T follicular helper cell (primary cell): ENCODE measurements around the gene ANP32B.

Source experiments
- DNase-seq: peaks from one replicate; pipeline ENCODE4 v3.0.0-alpha.2; 2020; ENCODE audit warnings: low read depth

The ANP32B gene

DNA sequence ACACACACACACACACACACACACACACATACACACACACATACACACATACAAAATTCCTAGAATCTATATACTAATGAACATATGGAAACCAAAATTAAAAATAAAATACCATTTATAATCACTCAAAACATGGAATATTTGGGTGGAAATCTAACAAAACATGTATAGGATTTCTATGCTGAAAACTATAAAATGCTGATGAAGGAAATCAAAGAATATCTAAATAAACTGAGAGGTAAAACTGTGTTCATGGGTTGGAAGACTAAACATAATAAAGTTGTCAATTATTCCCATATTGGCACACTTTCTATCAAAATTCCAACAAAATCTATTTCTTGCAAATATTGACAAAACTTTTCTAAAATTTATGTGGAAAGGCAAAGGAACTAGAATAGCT, 48.0 kb downstream of the ANP32B start:
- DNase-seq, result no peak

DNA sequence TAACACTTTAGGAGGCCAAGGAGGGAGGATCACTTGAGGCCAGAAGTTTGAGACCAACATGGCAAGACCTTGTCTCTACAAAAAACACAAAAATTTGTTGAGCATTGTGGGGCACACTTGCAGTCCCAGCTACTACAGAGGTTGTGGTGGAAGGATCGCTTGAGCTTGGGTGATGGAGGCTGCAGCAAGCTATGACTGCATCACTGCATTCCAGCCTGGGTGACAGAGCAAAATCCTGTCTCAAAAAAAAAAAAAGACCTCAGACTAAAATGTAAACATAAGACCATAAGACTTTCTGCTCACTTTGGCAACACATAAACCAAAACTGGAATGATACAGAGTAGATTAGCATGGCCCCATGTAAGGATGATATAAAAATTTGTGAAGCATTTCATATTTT, 48.8 kb downstream of the ANP32B start:
- no peak for DNase-seq

DNA sequence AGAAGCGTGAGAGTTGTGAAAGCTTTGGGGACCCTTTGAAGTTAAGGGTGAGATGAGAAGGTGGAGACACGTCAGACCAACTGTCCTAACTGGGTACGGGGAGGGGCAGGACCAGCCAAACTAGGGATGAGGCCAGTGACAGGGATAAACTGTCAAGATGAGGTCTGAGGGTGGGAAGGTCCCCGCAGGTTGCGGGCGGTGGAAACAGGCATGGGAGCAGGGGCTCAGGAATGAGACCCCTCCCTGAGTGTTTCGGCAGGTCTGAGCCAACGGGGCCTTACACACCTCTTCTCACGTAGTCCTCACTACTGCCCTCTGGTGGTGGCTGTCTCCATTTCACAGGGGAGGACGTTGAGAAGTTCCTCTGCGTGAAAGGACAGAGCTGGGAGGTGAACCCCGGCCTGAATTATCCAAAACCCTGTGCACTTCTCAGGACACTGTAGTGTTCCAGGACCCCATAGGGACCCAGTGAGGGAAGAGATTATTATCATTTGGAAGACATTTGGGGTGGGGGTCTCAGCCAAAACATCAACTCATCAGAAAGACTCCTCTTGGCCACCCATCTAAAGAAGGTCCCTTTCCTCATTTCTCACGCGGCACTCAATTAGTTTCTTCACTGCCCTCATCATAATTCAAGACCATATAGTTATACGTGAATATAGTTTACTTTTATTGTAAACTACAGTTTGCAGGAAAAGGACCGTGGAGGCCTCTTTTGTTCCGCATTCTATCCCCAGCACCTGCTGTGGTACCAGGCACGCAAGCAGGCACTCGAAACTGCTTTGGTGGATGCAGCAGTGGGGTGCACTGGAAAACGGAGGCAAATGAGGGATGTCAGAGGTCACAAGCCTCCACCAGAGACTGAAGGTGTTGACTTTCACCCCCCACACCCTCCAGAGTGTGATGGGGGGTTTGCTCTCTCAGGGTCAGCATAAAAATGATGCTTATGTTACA, 51.7 kb downstream of the ANP32B start:
- peak; percentile 86 for DNase-seq

DNA sequence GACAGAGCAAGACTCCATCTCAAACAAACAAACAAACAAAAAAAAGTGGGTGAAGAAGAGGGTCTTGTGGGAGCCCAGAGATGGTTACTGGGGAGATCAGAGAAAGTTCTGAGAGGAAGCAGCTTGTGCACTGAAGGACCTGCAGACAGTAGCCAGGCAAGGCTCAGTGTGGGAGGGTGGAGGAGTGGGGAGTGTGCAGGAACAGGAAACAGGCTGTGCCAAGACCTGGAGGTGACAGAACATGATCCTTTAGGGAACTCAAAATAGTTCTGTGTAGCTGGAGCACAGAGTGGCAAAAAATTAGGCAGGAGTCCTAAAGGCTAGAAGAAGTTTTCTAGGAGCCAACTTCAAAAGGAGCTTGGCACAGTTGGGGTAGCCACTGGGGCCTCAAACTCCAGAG, 54.2 kb downstream of the ANP32B start:
- no peak for DNase-seq

DNA sequence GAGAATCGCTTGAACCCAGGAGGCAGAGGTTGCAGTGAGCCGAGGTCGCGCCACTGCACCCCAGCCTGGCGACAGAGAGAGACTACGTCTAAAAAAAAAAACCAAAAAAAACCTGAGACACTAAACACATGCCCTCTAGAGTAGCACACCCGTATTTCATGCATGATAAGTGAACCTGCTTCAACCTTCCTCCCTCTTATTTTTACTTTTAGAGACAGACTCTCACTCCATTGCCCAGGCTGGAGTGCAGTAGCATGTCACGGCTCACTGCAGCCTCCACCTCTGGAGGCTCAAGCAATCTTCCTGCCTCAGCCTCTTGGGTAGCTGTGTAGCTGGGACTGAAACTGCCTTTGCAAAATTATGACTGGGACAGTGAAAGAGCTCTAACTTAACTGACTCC, 55.8 kb downstream of the ANP32B start:
- DNase-seq, result no peak

DNA sequence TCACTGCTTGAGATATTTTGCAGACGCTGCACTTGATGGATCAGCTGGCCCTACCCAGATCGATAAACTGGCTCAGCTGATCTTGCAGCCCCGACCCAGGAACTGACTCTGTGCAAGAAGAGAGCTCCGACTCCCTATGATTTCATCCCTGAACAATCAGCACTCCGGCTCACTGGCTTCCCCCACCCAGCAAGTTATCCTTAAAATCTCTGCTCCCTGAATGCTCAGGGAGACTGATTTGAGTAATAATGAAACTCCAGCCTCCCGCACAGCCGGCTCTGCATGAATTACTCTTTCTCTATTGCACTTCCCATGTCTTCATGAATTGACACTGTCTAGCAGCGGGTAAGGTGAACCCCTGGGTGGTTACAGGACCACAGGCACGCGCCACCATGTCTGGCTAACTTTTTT, 56.5 kb downstream of the ANP32B start:
- DNase-seq, result no peak

DNA sequence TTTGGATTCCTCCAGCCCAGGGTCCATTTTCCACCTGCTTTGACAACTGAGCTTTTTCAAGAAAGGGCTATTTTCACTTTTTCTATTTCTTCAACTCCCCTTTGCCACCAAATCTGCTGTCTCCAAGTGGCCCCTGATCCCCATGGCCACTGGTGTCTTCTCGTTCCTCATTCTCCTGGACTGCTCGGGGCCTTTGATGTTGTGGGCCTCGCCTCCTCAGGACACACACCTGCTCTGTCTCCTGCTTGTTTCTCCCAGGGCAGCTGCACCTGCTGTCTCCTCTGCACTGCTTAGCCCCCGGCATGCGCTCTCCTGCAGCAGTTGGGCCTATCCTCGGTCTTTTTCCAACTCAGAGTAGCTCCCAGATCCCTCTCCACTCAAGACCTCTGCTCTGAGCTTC, 57.1 kb downstream of the ANP32B start:
- no peak for DNase-seq

DNA sequence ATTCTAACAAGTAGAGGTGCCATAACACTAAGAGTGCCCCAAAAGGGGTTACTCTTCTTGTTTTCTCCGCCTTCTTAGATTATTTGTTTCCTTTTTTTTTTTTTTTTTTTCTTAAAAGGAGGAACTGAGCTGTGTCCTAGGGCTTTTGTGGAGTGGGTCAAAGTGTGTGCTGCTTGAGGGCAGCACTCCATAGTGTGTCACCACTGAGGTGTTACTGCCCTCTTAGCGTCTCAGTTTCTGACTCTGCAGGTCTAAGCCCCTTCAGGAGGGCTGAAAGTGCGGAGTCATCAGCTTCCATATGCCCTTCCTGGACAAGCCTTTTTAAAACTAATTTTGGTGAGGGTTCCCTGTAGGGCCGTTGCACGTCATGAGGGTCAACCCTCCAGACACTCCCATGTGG, 60.8 kb downstream of the ANP32B start:
- DNase-seq, result no peak

DNA sequence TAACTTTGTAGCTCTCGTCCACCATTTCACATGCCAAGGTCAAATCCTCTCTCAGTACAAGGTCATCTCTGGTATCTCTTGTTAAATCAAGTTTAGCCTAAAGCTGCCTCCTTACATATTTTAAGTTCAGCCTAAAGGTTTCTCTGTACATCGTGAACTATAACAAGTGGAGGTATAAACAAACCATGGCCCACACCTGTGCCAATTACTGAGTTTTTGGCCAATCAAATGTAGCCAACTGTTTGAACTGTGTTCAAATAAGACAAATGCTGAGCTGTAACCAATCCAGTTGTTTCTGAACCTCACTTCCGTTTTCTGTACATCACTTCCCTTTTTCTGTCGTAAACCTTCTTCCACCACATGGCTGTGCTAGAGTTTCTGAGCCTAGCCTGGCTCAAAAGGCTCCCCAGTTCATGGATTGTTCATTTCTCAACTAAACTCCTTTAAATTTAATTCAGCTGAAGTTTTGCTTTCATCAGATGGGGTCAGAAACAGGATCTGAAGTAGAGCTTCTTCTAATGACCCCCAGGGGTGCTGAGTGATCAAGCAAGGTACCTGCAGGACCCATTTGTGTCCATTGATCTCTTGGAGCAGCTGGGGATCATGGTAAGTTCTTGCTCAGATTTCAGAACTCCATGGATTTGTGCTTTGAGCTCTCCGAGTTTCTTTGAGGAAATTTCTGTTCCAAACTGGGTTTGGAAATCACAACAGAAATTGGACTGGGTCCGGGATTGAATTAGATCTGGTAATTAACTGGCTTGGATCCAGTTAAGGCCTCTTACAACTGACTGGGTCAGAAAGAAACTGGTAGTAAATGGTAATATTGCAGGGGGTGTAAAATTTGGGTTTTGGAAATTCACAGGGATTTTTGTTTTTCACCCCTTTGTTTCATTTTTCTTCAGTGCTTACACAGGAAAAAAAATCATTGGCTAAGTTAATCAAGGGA, 62.4 kb downstream of the ANP32B start:
- DNase-seq, result no peak

DNA sequence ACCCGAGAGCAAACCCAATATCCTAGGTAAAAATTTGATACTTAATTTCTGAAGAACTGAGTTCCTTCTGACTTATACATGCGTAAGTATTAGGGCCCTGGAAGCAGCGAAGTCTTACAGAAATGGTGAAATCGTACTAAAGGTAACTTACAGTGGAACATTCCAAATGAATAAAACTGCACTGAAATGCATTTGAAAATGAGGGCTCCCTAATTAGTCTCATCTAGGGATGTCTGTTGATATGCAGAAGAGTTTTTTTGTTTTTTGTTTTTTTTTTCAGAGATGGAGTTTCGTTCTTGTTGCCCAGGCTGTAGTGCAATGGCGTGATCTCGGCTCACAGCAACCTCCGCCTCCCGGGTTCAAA, 63.0 kb downstream of the ANP32B start:
- DNase-seq, result no peak

DNA sequence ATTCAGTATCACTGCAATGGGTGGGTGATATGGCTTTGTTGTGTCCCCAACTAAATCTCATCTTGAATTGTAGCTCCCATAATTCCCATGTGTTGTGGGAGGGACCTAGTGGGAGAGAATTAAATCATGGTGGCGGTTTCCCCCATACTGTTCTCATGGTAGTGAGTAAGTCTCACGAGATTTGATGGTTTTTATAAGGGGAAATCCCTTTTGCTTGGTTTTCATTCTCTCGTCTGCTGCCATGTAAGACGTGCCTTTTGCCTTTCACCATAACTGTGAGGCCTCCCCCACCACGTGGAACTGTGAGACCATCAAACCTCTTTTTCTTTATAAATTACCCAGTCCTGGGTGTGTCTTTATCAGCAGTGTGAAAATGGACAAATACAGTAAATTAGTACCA, 63.9 kb downstream of the ANP32B start:
- no peak for DNase-seq

DNA sequence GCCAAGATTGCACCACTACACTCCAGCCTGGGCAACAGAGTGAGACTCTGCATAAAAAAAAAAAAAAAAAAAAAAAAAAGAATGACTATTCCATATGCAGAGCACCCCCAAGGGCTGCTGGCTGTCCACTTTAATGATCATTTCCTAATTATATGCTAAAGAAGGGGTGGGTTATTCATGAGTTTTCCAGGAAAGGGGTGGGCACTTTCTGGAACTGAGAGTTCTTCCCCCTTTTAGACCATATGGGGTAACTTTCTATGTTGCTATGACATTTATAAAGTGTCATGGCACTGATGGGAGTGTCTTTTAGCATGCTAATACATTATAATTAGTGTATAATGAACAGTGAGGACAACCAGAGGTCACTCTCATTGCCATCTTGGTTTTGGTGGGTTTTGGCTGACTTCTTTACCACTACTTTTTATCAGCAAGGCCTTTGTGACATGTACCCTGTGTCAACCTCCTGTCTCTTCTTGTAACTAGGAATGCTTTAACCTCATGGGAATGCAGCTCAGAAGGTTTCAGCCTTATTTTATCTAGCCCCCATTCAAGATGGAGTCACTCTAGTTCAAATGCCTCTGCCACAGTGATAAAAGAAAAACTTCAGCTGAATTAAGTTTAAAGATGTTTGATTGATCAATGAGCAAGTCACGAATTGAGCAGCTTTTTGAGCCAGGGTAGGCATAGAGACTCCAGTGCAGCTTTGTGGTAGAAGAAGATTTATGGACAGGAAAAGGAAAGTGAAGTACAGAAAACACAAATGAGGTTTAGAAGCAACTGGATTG, 66.3 kb downstream of the ANP32B start:
- no peak for DNase-seq

DNA sequence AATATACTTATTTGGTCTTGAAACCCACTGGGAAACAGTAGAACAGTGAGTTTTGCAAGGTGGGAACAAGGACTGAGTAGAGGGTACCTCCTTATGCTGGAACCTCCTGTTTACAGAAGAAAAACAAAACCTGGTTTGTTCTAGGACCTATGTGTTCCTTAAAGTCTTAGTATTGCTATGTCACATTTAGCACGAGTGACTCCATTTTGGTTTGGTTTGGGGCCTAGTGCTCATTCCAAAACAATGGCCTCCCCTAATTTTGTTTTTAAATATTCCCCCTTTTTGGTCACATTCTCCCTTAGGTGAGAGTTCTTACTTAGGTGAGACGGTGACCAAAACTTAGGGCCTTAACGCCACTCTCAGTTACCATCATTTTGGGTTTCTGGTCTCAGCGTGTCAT, 67.2 kb downstream of the ANP32B start:
- no peak for DNase-seq

DNA sequence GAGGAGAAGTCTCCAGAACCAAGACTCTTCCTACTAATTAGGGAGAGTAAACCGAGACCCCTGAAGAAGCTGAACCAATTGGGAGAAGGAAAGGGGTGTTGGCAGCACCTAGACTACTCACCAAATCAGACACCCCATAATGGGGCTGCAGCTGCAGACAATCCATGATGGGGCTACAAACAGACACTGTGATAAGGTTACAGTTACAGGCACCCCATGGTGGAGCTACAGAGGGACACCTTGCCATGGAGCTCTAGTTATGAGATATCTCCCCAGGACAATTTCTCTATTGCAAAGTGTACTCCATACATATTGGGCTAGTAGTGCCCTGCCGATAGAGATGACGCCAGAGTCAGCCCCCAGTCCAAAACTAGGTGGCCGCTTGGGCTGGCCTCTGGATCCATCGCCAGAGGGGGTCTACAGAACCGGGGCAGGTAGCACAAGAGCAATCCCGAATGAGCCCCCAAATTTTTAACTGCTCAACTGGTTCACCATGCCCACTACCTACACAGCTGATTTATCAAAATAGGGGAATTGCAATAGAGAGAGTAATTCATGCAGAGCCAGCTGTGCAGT, 71.3 kb downstream of the ANP32B start:
- DNase-seq, result no peak

DNA sequence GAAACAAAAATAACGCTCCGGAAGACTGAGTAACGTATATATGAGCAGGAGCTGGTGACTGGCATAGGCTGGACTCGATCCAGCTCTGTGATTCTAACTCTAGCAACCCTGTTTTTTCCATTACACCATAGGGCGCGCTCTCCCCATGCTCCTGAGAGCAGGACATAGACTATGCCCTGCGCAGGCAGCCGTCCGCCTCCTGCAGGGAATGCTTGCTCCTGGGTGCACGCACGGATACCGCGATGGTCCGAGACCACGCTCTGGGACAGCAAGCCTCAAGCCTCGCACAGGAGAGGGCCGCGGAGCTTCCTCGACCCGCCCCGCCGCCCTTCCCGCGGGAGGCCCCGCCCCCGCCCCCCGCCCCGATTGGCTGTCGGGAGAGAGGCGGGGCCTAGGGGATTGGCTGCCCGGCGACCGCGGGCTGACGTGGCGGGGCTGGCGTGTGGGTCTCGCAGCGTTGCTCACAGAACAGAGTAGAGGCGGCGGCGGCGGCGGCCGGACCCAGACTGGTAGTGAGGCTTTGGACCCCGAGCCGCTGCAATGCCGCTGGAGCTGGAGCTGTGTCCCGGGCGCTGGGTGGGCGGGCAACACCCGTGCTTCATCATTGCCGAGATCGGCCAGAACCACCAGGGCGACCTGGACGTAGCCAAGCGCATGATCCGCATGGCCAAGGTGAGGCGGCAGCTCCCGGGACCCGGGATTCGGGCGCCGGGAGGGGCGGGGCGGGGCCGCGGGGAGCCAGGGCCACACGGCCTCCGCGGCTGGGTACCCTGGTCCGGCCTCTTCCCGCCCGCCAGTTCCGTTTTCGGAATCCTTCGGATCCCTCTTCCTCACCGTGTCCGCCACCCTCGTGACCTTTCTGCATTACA, 73.4 kb downstream of the ANP32B start, which contains the start of gene NANS:
Gene NANS (plus strand): TSS at position 464 of the 869 bp plus-strand sequence. CDS start 77 bp downstream, at position 541.
- peak; percentile 86 for DNase-seq

DNA sequence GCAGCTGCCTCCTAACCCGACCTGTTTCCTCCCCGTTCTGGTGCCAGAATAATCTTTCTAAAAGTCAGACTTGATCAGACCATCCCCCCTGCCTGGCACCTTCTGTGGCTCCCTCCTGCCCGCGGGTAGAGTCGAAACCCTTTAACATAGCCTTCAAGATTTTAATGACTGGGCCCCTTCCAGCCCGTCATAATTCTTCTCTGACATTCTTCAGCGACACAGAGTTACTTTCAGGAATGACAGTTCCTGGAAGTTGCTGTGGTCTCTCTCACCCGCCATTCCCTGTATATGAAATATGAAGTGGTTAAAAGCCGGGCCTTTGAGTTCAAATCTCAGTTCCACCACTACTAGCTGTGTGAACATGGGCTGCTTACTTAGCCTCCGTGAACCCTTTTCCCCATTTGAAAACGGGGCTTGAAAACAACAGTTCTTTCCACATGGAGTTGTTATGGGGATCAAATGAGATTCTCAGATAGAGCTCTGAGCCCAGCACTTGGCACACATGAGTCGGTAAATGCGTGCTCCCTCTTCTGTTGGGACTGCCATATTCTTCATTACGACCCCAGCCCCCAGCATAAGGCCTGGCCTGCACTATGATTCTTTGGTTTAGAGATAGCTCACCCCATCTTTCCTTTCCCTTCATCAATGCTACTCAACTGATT, 74.1 kb downstream of the ANP32B start:
- no peak for DNase-seq

DNA sequence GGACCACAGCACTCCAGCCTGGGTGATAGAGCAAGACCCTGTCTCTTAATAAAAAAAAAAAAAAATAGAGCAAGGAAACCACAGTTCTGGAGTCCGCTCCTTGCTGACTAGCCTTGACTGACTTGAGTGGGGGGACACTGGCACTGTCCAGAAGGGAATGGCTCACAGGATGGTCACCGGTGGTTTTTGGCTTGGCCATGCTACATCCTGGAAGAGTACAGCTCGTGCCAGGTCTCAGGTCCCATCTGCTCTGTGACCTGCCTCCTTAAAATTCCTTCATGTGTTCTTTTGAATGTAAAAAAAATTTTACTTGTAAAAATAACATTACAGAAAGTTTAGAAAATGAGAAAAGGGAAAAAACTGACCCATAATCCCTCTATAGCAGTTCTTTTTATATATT, 79.0 kb downstream of the ANP32B start:
- no peak for DNase-seq

DNA sequence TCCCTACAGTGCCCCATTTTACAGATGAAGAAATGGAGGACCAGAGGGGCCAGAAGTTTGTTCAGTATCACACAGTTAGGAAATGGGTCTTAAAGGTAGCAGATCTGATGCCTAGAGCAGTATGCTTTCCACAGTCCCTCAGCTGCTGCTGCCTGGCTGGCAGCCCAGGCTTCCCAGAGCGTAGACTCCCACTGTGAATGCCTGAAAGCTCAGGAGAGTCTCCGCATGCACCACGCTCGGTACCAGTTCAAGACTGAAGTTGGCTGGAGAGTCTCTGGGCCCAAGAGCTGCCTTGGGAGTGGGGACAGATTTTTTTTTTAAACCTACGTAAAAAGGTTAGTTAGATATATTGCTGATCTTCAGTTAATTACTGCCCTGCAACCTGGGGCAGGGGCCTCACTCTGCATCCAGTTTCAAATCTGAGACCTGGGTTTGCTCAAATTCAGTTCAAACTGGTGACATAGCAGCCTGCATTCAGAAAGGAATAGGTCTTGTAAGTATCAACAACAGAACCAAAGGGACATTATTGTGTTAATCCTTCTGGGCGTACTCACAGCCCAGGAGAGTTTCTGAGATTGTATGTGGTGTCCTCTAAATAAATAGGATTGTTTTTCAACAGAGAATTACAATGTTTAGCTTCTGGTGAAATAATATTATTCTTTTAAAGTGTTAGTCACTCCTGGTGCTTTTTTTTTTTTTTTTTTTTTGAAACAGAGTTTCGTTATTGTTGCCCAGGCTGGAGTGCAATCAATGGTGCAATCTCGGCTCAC, 81.7 kb downstream of the ANP32B start:
- DNase-seq, result no peak
